HG02970 (cell line): Measurements from ENCODE around the gene EGFLAM.
"Not testable (repeated sequence)": the region's sequence is repeated elsewhere in the genome, so short reads cannot be mapped to it uniquely, and the experiment has no call there.

ENCODE experiments used
- ATAC-seq: cut with Tn5 transposase; IDR thresholded peaks from one replicate; pipeline ENCODE4 v1.9.1; 2021; ENCODE audit warnings: mild to moderate bottlenecking, moderate library complexity, moderate number of reproducible peaks; ENCODE audit not compliant: unreplicated experiment, low FRiP score

The EGFLAM gene

DNA sequence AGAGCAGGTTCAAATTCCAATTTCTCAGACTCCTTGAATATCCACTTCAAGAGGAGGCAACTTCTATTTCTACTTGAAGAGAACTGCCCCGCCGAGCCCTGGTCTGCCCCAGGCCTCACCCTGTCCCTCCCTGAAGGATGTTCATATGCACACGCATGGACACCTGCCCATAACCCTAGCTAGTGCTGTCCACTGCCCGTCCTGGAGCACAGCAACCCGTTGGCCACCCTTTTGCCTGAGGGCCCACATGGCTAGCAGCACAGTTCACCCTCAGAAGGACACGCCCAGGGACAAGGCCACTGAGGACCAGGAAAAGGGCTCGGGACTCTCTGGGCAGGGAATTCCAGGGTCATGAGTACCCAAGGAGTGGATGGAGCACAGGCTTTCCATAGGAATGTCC lies 63.6 kb downstream of the EGFLAM start:
- no peak for ATAC-seq

DNA sequence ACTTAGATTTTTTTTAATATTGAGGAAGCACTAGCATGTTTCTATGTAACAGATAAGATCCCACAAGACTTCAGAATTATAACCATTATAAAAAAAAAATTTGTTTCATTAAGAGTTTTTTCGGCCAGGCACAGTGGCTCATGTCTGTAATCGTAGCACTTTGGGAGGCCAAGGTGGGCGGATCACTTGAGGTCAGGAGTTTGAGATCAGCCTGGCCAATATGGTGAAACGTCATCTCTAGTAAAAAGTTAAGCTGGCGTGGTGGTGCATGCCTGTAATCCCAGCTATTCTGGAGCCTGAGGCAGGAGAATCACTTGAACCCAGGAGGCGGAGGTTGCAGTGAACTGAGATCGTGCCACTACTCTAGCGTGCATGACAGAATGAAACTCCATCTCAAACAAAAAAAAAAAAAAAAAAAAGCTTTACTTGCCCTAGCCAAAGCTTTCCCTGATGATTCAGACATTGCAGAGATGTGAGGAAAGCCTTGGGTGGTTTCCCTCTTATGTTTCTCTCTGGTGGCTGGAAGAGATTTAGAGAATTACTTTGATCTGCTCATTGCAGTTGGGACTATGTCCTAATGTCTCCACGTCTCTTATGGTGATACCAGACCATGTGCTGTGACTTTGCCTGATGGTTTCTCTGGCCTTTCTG lies 65.4 kb downstream of the EGFLAM start:
- ATAC-seq: no peak

DNA sequence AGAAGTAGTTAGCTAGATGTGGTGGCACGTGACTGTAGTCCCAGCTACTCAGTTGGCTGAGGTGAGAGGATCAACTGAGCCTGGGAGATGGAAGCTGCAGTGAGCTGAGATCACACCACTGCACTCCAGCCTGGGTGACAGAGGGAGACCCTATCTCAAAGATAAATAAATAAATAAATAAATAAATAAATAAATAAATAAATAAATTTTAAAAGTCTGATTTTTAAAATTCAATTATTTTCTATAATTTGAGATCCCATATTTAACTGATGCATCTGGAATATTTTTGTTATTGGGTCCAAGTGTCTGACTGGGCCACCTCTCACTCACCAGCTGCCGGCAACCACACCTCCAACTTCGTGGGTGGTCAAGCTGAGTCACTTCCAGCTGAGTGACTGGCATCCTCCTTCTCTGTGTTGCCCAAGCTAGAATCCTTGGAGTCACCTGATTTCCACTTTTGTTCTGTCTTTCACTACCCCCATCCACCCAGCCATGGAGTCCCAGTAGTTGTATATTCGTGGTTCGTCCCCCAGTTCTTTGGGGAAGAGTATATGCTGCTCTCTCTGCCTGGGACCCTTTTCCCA lies 70.9 kb downstream of the EGFLAM start:
- no peak for ATAC-seq

DNA sequence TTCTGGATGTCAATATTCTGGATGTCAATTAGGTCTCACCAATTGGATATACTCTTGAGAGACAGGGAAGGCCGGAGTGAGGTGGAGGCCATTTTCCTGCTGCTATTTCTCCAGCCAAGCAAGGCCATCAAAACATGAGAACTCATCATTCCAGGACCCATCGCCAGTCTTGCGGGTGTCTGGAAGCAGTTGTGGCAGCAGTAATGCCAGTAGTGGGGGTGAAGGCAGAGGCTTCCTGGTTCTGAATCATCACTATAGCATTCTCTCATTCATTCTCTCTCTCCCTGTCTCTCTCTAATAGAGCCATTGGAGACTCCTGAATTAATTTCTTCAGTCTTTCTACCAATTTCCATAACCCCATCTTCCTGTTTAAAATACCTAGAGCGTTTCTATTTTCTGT lies 71.8 kb downstream of the EGFLAM start:
- ATAC-seq: no peak

DNA sequence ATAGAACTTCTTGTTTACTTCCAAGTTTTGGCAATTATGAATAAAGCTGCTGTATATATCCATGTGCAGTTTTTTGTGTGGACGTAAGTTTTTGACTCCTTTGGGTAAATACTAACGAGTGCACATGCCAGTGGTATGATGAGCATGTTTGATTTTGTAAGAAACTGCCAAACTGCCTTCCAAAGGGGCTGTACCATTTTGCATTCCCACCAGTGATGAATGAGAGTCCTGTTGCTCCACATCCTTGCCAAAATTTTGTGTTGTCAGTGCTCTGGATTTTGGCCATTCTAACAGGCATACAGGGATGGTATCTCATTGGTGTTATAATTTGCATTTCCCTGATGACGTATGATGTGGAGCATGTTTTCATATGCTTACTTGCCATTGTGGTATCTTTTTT lies 73.5 kb downstream of the EGFLAM start:
- no peak for ATAC-seq

DNA sequence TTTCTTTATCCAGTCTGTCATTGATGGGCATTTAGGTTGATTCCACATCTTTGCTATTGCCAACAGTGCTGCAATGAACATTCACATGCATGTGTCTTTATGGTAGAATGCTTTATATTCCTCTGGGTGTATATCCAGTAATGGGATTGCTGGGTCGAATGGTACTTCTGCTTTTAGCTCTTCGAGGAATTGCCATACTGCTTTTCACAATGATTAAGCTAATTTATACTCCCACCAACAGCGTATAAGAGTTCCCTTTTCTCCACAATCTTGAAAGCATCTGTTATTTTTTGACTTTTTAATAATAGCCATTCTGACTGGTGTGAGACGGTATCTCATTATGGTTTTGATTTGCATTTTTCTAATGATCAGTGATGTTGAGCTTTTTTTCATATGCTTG lies 74.8 kb downstream of the EGFLAM start:
- ATAC-seq: not testable (repeated sequence)

DNA sequence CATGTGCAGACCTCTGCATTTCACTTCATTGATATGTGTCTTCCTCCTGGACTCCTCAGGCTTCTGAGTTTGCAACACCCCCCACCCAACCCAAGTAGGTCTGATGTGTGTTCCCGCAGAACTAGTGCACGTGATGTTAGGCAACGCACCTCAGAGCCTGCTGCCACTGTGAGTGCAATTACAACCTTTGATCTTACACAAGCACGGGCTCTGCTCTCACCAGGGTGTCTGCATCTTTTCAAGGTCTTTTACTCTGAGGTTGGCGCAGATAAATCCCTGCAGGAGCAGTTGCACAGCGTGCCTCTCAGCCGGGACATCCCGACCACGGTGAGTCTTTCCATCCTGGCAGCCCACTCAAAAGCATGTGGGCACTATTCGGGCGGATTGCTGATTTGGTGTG lies 80.1 kb downstream of the EGFLAM start:
- ATAC-seq: no peak

DNA sequence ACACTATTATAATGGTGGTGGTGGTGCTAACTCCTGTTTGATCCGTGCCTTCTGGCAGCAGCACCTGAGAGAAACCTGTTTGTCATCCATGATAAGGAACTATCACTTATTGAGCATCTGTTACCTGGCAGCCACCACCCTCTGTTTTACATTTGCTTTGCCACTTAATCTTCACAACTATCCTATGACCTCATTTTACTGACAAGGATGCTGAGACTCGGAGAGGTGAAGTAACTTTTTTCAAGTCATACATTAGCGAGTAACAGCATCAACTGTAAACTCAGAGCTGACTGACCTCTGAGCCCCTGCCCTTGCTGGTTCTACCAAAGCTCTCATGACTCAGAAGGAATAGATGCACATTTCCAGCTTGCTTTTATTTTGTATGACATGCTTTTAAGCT lies 81.1 kb downstream of the EGFLAM start:
- no peak for ATAC-seq

DNA sequence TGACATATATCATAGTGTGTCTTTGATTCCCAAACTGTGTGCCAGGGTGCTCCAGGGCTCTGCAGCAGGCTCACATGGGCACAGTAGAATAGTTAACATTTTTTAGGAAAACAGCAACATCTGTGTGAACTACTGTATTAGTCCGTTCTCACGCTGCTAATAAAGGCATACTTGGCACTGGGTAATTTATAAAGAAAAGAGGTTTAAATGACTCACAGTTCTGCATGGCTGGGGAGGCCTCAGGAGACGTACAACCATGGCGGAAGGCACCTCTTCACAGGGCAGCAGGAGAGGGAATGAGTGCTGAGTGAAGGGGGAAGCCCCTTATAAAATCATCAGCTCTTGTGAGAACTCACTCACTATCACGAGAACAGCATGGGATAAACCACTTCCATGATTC lies 82.7 kb downstream of the EGFLAM start:
- no peak for ATAC-seq

DNA sequence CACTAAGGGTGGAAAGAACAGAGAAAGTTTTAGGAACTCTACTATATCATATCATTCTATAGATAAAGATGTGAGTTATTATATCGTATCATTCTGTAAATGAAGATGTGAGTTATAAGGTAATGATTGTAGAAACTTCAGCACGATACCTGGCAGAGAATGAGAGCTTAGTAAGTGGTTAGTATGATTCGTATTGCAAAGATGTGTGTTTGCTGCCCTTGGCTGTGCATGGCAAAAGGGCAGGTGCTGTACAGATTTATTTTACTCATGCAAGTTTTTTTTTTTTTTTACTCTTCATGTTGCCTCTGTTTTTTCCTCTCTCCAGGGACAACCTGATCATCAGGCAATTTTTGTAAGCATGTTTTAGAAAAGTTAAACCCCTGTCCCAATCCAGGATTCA lies 83.3 kb downstream of the EGFLAM start:
- ATAC-seq: no peak

DNA sequence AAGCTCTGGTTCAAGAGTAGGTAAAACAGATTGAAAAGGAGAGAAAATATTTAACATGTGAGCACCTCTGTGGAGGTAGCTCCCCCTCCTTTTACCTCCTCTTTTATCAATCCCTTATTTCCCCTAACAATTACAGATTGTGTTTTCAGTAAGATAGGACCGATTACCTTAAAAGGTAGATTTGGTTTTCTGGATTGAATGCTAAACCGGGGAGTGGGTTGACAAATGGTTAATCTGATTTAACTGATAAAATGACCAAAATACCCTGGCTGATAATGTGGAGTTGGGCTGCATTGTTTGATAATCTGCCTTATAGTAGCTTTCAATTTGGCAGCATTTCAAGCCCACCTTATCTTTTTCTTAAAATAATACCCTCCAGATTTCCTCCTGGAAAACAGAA lies 83.9 kb downstream of the EGFLAM start:
- no peak for ATAC-seq

DNA sequence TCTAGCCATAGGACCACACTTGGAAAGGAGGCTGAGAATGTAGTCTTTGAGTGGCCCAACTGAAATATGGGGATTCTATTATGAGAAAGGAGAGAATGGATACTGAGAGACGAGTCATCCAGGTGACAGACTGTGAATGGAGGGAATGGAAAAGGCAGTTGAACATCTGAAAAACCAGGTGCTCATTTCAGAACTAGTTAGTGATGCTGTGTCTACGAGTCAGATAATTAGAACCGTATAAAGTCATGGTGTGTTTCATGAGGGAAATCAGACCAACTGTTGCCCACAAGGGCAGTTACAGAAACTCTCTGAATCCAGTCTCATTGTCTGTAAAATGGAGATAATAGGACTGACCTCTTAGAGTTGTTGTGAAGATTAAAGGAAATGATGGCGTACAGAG lies 86.5 kb downstream of the EGFLAM start:
- no peak for ATAC-seq

DNA sequence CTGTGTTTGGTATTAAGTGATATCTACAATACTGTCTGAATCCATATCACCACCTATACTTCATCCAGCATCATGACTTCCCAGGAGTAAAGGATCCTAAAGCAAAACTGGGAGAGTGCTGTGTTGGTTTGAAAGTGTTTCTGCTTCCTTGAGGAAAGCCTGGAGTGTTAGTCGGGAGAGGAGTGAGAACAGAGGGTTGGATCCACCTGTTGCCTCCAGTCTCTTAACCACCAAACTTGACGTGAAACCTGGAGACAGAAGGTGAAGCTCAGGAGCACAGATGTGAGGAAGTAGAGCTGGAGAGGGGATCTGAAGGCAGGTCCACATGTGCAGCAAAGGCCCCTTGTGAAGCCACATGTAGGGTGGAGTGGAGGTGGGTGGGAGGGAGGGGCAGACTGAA lies 88.2 kb downstream of the EGFLAM start:
- ATAC-seq: no peak

DNA sequence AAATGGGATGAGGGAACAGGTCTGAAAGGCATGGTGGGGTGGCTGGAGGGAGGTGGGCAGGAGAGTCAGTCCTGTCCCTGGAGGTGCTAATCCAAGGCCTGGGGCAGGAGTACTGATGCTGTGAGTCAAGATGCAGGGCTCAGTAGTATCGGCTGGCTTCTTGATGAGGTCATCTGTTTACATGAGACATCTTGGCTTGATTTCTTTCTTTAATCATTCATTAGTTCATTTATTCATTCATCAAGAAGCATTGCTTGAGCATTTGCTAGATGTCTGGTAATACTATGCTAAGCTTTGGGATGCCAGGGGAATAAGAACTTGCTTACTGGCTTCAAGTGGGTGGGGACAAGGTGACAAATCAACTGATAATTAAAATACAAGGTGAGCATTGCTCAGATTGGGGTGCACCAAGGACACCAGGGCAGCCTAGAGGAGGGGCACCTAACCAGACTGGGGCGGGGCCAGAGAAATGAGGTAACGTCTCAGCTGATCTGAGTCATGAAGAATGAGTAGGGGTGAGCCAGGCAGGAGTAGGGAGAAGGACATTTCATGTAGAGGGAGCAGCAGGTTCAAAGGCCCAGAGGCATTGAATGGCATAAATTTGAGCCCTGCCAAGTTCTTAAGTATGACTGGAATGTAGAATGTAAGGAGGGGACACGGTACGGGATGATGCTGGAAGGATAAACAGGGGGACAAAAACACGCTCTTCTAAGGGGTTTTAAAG lies 88.8 kb downstream of the EGFLAM start:
- no peak for ATAC-seq

DNA sequence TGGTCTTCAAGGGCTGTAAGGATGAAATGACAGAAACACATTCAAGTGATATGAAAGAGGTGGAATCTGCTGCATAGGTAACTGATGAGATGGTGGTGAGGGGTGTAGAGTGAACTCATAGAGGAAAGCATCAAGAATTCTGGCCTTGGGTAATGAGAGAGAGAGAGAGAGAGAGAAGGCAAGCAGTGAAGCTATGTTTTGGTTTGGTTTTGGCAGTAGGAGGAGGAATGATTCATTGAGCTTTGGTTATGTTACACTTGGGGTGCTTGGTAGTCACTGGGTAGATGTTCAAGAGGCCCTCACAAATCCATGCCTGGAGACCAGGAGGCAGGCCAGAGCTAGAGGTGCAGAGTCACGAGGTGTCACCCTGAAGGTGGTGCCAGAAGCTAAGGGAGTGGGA lies 89.5 kb downstream of the EGFLAM start:
- no peak for ATAC-seq

DNA sequence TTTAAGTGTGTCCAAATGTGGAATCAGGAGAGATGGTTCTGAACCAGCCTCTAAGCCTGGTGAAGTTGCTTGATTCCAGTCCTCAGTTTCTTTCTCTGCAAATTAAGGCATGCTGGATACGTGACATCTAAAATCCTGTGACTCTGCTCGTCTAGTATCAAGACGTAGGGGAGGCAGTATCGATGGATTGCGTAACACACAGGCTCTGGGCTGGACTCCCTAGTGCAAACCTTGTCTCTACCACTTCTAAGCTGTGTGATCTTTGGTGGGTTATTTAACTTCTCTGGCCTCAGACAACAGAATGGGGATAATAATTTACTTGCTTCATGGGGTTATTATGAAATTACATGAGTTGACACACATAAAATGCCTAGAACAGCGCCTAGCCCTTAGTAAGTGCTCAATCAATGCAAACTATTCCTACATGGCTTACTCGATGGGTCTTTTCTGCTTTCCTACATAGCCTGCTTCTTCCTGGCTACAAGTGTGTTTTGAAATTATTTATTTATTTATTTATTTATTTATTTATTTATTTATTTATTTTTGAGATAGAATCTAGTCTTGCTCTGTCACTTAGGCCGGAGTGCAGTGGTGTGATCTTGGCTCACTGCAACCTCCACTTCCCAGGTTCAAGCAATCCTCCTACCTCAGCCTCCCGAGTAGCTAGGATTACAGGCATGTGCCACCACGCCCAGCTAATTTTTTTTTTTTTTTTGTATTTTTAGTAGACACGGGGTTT lies 102.1 kb downstream of the EGFLAM start:
- ATAC-seq: no peak

DNA sequence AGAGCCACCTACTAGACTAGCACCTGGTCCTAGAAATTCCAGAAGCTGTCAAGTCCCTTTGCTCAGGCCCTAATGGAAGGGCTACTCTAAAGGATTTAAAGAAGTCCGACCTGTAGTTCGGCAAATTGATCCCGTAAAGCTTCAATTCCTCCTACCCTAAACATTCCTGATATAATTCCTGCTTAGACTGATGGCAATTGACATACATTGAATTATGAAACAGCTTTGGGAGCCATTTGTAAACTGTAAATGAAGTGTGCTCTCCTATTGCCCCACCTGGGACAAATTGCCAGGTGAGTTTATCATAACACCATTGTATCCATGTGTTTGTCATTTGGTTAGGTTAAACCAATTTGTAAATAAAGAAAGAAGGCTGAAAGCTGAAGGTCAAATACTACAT lies 104.4 kb downstream of the EGFLAM start:
- no peak for ATAC-seq

DNA sequence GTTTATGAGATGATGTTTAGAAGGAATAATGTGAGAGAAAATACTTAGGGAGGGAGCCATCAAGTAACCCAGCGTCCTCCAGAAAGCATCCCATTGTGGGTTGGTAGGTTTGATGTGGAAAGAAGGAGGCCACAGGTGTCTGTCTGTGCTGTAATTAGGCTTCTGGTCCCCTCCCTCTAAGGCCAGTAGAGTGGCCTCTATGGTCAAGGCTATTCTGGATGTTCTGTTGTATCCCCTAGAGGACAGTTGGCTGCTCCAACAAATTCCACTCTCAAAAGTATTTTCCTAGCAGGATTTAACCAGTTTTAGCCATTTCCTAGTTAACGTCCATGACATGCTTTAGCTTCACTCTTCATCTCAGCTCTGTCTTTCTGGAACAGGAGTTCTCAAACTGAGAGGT lies 106.5 kb downstream of the EGFLAM start:
- no peak for ATAC-seq

DNA sequence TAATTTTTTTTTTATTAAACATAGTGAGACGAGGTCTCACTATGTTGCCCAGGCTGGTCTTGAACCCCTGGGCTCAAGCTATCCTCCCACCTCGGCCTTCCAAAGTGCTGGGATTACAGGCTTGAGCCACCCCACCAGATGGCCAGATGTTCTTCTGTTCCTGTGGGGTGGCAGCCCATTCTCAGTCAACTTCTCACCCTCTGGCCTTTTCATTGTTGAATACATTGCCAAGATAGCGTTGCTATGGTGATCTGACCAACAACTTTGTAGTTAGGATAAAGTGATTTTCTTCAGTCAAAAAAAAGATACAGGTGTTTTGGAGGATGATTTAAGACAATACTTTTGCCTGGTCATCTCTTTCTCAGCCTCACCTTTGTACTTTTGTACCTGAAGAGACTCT lies 109.1 kb downstream of the EGFLAM start:
- no peak for ATAC-seq

DNA sequence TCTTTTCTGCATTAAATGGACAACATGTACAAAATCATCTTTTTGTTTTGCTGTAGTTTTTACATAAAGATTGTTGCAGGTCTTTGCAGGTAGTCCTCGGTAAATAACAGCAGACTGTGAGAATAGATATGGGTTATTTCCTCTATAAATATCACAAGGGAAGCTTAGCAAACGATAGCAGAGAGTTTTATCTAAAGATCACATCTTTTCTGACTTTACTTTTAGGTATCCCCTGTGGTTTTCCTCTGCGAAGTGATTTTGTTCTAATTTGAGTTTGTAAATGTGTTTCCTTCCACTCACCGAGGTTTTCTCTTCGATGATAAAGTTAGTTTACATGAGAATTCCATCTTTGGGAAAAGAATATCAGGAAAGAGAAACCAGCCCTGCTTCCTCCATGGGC lies 109.6 kb downstream of the EGFLAM start:
- no peak for ATAC-seq

DNA sequence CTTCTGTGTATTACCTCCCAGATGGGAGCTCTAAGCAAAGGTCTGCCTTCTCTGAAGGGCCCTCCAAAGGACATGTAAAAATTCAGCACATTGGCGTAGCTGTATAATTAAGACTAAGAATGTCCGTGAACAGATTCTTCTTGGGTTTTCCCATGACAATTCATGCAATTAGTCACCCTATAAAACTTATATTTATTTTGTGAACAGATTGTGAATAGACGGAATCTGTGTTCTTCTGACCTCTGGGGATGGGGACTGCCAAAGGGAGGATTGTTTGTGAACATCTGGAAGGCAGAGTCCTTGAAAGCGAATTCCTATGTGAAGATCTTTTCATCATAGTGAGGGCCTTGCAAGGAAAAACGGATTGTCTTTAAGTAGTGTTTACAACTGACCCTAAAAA lies 111.3 kb downstream of the EGFLAM start:
- no peak for ATAC-seq
